GM18868 (cell line): ENCODE data around the gene KCNK2.

Source experiments
- ATAC-seq: cut with Tn5 transposase; IDR thresholded peaks from one replicate; pipeline ENCODE4 v1.9.1; 2021; ENCODE audit warnings: mild to moderate bottlenecking, moderate library complexity; ENCODE audit not compliant: unreplicated experiment

Gene KCNK2

DNA sequence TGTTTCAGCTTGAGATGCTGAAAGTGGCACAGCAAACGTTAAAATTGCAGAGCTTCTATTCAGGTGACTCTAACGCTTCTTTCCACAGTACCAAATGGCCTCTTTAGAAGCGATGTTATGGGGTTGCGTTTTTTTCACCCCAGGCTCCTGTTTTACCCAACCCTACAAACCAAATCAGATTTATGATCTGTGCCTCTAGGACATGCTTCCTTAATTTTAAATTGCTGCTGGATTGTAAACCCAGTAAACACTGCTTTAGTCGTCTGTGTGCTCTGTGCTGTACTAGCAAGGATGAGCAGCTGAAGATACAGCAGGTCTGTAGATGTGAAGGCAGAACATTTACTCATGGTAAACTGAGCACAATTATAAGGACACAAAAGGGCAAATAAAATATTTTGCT, 13.0 kb downstream of the KCNK2 start:
- ATAC-seq = no peak

DNA sequence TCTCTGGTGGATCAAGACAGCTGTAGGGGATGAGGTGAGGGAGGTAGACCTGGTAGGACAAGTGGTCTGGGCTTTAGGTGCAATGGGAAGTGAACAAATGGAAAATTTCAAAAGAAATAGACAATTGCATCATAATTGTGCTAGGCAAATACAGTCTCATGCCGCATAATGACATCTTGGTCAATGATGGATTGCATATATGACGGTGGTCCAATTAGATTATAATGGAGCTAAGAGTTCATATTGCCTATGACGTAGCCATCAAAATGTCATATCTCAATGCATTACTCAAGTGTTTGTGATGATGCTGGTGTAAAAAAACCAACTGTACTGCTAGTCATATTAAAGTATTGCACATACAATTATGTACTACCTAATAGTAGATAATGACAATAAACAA, 19.0 kb downstream of the KCNK2 start:
- ATAC-seq = no peak

GRCh38 chr1:215104283-215104682, 21.7 kb downstream of the KCNK2 start:
- ATAC-seq = no peak

GRCh38 chr1:215106067-215106466, 23.5 kb downstream of the KCNK2 start:
- ATAC-seq = no peak

DNA sequence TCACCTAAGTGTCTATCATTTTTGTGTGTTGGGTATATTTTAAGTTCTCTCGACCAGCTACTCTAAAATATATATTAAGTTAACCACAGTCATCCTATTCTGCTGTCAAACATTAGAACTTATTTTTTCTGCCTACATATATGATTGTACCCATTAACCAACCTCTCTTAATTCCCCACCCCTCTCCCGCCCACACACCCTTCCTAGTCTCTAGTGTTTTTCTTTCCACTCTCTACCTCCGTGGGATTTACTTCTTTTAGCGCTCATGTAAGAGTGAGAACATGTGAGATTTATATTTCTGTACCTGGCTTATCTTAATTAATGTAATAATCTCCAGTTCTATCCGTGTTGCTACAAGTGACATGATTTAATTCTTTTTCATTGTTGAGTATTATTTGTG, 26.6 kb downstream of the KCNK2 start:
- ATAC-seq = no peak

DNA sequence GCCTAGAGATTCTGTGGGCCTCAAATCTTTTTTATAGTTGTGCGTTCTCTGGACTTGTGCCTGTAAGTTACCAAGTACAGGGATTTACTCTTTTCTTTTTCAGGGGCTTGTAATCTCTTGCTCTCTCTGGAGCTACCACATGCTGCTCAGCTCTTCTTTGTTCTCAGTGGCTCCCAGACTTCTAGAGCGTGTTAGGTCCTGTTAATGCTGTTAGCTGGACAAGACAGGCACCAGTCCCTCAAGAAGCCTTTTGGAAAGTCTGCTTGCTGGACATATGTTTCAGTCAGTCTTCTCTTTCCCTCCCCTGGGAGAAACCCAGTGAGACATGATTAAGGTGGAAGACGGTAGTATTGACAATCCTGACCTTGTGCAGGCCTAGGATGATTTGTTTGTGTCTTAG, 29.4 kb downstream of the KCNK2 start:
- ATAC-seq = no peak

DNA sequence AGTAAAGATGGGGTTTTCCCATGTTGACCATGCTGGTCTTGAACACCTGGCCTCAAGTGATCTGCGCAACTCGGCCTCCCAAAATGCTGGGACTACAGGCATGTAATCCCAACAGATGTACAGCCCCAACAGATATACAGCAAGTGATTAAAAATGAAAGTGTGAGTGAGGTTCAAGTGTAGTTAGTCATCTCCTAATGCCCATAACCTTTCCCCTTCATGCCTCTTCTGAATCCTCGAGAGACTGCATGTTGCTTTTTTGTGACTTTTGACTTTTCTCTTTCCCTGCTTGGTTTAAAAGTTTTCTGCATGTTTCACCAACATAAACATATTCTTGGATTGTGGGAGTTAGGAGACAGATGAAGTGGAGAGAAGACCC, 31.2 kb downstream of the KCNK2 start:
- ATAC-seq = peak; percentile 73

DNA sequence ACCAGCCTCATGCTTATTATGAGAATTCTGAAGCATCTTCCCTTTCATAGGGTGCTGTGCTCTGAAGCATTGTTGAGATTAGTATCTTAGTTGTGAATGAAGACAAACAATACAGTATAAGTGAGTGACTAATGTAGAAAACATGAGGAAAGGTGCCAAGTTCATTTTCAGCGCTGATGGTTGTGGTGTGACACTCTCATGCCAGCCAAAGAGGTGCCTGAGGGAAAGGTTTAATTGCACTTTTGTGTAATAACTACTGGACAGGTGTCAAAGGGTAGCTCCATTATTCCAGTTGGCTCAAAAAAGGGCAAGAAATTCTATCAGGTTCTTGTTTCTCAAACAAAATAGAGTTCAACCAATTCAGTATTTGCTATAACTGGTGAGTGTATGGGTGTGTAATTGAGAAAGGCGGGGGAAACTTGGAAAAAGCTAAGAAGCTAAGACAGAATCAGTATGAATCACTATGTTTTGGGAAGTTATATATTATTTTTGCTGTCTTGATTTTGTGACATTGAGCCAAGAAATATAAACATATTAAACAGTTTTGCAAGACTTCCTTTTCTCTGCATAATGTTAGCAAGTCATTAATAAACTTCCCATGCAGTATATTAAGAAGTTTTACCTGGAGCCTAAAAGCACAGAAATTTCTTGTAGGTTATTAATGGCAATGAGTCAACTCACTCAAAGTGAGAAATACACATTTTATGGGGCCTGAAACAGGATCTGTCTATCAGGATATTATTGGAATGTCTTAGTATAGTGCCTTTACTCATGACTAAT, 31.8 kb downstream of the KCNK2 start:
- peak; percentile 38 for ATAC-seq

GRCh38 chr1:215115760-215116159, 33.2 kb downstream of the KCNK2 start:
- ATAC-seq = no peak

DNA sequence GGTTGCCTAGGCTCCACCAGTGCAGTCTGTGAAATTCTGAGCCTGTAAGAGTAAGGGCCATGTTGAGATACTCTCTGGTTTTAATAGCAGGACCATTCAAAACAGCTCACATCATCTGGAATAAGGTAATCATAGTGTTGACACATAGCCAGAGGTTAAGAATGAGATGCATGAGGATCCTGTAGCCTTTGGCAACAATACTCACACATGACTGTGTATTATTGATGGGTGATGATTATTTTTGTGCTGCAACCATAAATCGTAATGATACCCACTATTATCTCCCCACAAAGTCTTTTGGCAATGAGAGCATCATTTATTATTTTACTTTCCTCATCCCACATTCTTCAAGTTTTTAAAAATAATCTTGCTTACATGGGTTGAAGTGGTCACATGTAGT, 35.5 kb downstream of the KCNK2 start:
- no peak for ATAC-seq

- ATAC-seq = no peak
These were observed 36.5 kb downstream of the KCNK2 start for GRCh38 chr1:215119056-215119455.

DNA sequence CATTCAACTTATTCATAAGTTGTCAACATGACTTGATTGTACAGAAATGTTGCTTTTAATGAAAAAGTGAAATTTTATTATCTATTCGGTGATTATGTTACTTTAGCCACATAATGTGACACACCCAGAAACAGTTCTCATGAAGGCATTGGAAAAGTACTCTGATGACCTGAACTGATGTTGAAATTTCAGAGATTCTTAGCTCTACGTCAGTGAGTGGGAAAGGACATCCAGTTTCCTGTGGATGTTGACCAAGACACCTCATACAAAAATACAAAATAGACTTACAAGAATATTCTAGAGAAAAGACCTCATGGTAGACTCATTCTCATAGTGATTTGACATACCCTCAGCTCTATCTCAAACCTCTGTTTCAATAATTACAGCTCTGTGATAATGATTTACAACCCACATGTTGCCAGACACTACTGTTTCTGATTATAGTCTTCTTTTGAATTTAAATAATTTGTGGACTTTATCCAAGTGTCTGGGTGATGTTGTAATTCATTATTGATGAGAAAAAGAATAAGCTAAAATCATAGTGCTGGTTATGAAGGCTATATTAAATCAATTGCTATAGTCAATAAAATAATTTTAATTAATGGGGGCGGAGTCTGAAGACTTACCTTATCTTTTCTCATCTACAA, 37.3 kb downstream of the KCNK2 start:
- no peak for ATAC-seq

- ATAC-seq = no peak
These were observed 46.0 kb downstream of the KCNK2 start for GRCh38 chr1:215128504-215128903.

DNA sequence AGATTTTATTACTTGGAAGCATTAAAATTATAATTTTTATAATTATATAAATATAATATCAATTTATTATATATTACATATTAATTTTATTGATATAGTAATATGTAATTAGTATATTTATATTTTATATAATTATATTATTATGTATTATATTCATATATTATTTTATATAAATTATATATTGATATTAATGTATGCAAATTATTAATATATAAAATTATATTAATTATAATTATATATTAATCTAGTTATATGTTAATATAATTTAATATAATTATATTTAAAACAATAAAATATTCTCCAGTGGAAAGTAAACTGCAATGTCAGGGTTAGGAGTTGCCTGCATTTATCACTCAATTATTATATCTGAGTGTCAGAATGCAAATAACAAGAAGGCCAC, 48.8 kb downstream of the KCNK2 start:
- ATAC-seq = no peak

DNA sequence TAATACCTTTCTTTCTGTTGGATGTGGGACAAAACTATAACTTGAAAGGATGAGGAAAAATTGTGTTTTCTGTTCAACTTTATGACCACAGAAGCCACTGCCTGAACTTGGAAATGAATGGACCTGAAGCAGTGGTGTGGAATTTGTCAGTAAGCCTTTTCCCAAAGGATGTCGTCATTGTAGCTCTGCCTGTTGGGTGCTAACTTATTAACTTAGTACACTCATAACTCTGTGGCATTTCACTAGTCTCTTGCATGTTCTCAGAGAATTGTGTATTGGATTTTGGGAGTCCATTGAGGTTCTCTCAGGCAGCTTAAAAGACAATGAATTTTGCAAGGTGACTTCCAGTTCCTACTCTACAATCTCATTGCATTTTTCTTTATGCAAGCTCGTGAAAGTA, 49.6 kb downstream of the KCNK2 start:
- ATAC-seq = no peak

DNA sequence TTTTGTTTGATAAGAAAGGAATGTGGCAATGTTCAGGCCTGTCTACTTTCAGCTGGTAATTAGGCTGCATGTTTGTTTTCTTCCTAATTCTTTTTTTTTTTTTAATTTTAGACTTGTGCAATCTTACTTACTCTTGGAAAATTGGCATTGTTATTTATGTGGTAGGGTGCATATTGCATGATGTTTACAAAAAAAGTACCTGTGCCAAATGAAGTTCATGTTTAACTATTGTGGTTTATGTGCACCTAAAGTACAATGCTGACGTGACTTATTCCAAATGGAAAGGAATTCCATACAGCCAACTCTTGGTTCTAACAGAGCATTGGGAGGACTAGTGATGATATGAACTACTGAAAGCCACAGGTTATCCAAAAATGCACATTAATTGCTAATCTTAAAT, 51.0 kb downstream of the KCNK2 start:
- no peak for ATAC-seq

GRCh38 chr1:215137985-215138384, 55.4 kb downstream of the KCNK2 start:
- ATAC-seq = no peak

GRCh38 chr1:215140135-215140534, 57.6 kb downstream of the KCNK2 start:
- ATAC-seq = no peak

DNA sequence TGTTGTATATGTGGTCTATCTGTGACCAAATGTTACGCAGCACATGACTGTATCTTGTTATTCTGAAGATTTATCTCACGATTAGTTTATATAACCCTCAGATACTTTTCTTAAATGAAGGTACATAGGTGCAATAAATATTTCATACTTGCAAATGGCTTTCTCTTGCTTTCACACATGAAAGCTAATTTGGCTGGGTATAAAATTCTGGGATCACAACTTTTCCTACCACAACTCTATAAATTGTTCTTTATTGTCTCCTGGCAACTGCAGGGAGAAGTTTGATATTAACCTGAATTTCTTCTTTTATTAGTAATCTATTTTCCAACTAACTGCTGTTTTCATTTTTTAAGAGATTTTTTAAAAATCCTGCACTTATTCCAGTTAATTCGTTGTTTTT, 58.9 kb downstream of the KCNK2 start:
- no peak for ATAC-seq

DNA sequence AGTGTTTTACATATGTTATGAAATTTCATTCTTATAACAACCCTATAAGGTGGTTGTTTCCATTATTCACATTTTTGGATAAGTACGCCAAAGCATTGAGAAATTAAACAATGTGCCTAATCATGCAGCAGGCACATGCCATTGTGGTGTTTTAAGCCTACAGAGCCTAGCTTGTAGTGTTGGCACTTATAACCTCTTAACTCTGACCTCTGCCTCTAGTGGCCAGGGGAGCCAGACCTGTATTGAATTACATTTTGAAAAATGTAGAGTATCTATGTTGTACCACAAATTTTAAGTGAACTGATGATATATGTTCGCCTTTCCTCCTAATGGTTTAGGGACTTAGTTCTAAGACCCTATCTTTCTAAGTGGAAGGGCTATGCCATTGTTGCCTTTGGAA, 61.0 kb downstream of the KCNK2 start:
- ATAC-seq = no peak

- ATAC-seq = peak; percentile 38
These were observed 63.9 kb downstream of the KCNK2 start for GRCh38 chr1:215146240-215146975.

- ATAC-seq = no peak
These were observed 64.5 kb downstream of the KCNK2 start for GRCh38 chr1:215147024-215147423.
